HG03442 (cell line): ENCODE results near the gene CACNG5.

ENCODE experiments used
- ATAC-seq: cut with Tn5 transposase; IDR thresholded peaks from one replicate; pipeline ENCODE4 v1.9.1; 2021; ENCODE audit warnings: mild to moderate bottlenecking, moderate library complexity; ENCODE audit not compliant: unreplicated experiment

CACNG5 gene

GRCh38 chr17:66834919-66835454, at the start of gene CACNG5:
CACNG5 (plus strand) TSS chr17:66835117; CDS start chr17:66877333, 42,216 bp downstream.
- ATAC-seq: no peak

DNA sequence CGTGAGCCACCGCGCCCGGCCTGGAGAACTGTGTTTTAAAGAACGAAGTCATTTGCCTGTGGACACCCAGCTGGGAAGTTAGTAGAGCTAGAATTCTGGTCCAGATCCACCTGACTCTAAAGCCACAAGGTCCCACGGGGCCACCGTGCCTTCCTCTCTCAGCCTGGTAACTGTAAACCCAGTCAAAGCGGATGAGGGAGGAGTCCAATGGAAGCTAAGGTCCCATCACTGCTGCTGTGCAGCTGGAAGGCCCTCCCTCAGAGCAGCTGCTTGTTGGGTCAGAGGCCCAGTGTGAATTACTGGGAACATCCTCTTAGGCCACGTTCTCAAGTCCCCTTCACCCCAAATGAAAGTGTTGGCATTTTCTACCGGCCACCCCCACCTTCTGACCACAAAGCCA, 48.8 kb upstream of the CACNG5 start:
- ATAC-seq: no peak

DNA sequence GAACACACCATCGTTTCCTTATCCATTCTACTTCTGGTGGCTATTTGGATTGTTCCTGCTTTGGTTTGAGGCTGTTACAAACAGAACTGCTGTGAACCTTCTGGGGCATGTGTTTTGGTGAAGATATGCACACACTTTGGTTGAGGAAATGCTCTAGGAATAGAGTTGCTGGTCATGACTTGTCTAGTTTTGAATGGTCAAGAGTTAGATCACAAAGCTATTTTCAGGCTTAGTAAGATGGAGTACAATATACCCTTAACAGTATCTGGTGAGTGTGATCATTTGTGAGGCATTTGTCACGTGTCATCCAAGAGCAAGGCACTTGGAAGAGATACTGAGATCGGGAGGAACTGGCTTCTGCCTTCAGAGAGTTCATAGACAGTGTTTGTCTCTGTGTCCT, 47.0 kb upstream of the CACNG5 start:
- ATAC-seq: no peak

- no peak for ATAC-seq
Measured at GRCh38 chr17:66789093-66789492, 45.8 kb upstream of the CACNG5 start.

DNA sequence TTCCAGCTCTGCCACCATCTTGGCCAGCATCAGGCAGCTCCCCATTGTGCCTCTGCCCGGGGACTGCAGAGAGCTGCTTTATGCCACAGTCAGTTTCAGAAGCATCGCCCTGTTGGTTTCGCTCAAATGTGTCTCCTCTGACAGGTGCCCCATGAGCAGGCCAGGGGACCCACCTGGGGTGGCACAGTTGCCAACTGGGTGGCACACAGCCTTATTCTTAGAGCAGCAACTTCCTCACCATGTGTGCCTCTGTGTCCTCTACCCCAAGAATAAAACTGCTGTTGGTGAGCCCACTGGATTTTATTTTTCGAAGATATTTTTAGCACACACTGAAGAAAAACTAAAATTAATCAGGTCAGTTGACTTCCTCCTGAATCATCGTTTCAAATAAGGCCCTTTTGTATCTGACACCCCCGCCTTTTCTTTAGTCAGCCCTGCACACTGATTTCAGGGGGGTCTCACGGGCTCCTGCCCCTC, 44.9 kb upstream of the CACNG5 start:
- ATAC-seq: no peak

DNA sequence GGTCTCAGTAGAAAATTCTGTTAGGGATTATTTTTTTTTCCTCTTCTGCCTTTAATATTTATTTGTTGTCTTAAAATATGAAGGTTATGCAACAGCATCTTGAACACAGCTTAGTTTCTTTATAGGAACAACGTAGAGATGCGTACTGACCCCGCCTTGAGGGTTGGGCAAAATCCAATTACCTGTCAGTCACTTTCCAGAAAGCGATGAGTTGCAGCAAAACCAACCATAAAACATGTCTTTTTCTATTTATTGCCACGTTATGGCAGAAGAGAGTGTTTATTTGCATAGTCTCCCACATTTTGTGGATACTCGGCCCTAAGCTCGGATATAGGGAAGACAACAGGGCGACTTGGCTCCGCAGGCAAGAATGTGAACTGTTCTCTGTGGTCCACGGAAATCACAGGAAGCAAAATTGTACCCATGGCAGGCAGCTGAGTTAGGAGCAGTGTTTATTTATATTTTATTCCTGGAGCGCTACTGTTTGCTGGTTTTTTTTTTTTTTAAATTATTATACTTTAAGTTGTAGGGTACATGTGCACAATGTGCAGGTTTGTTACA, 44.3 kb upstream of the CACNG5 start:
- no peak for ATAC-seq

DNA sequence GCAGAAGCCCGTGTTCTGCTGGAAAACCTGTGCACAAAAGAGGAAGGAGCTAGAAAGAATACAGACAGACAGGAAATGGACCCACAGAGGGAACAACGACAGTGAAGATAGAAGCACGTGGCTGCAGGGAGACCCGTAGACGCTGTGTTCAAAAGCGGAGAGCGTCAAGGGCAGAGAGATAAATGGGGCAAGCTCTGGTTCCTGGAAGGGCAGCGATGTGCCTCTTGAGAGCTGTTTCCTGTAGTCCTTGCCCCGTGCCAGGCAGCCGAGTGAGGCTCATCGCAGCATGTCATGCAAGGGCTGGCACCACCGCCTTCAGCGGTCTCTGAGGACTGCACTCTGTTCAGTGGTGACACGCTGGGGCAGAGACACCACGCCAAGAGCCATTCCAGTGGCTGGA, 43.6 kb upstream of the CACNG5 start:
- no peak for ATAC-seq

DNA sequence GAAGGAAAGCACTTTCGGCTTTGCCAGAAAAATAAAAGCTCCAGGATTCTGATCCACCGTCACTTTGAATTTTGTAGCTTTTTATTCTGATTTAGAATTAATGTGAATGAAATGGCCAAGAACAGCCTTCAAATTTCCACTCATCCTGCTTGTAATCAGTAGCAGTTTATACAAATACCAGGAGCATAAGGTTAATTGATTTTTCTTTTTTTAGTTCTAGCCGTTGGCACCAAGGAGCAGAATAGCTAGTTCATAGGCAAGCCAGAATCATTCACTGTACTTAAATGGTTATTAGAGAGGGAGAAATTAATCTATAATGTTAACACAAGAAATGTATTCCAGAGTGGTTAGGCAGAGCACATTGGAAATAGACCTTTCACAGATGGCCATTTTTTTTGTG, 41.1 kb upstream of the CACNG5 start:
- ATAC-seq: no peak

- no peak for ATAC-seq
Measured at GRCh38 chr17:66795486-66795885, 39.4 kb upstream of the CACNG5 start.

- no peak for ATAC-seq
Measured at GRCh38 chr17:66799849-66800537, 34.9 kb upstream of the CACNG5 start.

- ATAC-seq: no peak
Measured at GRCh38 chr17:66803474-66803951, 31.4 kb upstream of the CACNG5 start.

DNA sequence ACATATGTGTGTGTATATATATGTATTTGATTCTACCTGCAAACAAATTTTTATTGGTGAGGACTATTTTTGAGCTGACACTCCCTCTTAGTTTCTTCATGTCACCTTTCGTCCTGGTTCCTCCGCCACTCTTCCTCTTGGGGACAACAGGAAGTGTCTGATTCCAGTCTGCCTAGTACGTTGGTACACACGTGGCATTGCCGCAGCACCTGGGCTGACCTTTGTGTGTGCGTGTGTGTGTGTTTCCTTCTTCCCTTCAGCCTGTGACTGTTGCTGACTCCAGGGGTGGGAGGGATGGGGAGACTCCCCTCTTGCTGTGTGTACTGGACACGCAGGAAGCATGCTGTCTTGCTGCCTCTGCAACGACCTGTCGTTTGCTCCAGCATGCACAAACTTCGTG, 29.4 kb upstream of the CACNG5 start:
- no peak for ATAC-seq

GRCh38 chr17:66807182-66807581, 27.7 kb upstream of the CACNG5 start:
- no peak for ATAC-seq

DNA sequence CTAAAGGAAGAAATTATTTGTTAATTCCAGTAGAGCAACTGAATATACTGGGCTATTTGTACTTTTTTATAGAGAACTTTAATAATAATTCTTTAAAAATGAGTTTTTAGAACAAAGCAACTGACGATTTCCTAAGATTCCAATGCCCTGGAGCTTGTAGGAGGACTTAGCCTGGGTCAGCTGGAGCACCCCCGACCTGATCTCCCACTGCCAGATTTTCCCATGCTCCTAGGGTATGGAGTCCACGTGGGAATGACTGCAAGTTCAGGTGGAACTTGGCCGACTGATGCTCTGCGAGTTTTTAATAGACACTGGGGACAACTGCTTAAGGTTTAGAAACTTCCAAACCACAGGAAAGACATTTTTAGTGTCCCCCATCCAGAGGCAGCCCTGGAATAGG, 25.5 kb upstream of the CACNG5 start:
- no peak for ATAC-seq

DNA sequence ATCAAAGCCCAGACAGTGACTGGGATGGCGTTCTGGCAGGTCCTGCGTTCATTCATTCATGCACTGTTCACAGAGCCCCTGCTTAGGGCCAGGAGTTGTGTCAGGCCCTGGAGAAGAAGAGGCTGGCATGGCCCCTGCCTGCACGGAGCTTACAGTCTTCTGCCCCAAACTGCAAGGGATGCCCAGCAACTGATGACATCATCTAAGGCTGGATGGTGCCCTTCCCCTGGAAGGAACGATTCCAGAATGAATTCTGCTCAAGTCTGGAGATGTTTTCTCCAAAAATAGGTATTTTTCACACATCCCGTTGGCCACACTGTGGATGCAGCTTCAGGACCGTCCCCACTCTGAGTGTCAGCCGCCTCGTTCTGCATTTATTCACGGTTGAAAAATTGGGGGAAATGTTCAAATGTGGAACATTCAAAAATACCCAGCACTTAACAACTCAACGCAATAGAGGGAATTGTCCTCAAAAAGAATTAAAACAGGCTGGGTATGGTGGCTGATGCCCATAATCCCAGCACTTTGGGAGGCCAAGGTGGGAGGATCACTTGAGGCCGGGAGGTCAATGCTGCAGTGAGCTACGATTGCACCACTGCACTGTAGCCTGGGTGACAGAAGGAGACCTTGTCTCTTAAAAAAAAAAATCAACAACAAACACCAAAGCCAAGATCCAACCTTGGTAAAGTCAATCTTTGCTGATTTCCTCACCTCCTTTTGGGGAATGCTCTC, 23.8 kb upstream of the CACNG5 start:
- no peak for ATAC-seq

- ATAC-seq: no peak
Measured at GRCh38 chr17:66811683-66812054, 23.2 kb upstream of the CACNG5 start.

- ATAC-seq: no peak
Measured at GRCh38 chr17:66812571-66812970, 22.3 kb upstream of the CACNG5 start.

- no peak for ATAC-seq
Measured at GRCh38 chr17:66813296-66813695, 21.6 kb upstream of the CACNG5 start.

DNA sequence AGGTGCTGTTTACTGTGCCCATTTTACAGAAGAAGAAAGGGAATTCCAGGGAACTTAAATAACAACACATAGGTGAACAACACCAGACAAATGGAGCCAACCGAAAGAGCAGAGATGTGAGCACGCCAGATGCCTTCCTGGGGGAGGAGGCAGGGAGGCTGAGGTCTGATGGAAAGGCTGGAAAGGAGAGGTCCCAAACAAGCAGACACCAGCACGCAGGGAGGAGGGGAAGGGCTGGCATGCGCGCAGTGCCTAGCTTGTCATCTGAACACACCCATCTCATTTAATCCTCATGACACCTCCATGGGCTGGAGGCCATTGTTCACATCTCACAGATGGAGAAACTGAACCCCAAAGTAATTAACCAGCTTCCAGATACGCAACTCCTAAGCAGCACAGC, 20.9 kb upstream of the CACNG5 start:
- ATAC-seq: no peak

DNA sequence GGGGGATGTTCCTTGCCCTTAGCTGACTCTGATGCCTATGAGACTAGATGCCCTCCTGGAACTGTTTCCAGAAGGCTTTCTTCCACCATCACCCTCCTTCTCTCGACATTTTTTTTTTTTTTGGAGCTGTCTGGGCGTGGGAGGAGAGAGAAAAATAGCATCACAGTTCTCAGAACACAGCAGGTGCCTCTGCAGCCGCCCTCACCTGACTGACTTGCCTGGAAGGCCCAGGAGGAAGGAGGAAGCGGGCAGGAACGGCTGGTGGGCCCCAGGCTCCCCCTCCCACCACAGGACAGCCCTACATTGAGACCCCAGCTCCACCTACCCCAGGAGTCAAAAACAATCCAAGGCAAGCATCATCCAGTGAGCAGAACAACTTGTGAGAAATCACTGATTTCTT, 20.3 kb upstream of the CACNG5 start:
- ATAC-seq: no peak

DNA sequence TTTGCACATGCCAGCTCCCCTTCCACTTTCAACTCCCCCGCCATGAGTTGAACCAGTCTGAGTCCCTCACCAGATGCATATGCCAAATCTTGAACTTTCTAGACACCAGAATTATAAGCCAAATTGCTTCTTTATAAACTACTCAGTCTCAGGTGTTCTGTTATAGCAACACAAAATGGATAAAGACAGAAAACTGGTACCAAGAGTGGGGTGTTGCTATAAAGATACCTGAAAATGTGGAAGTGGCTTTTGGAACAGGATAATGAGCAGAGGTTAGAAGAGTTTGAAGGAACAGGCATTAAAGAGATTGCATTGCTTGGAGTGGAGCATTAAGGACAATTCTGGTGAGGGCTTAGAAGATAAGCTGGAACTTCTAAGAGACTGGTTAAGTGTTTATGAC, 17.2 kb upstream of the CACNG5 start:
- ATAC-seq: no peak

GRCh38 chr17:66819466-66819865, 15.5 kb upstream of the CACNG5 start:
- ATAC-seq: no peak
